Measurements from ENCODE around the gene CPHXL2. TPM values are rescaled to one million over a fixed set of nuclear protein-coding genes. Genes with fewer than 3 reads are reported as not detected.

CPHXL2 gene
- polyA plus RNA-seq, result 0.06 TPM
- long read RNA-seq, donor 1, result 0 reads
- long read RNA-seq, donor 2, result 0 reads
- long read RNA-seq, donor 3, result 0 reads
- long read RNA-seq, donor 4, result 0 reads
- long read RNA-seq, donor 5, result 0 reads
- long read RNA-seq, donor 6, result 0 reads
- long read RNA-seq, donor 7, result 0 reads
- long read RNA-seq, donor 8, result 0 reads
- long read RNA-seq, donor 9, result 0 reads
- long read RNA-seq, donor 10, result 0 reads
- long read RNA-seq, donor 11, result 0 reads

- H3K36me3 ChIP-seq (ENCODE audit: control insufficient read depth, insufficient read depth, low read length), result no peaks in the 10 kb centered on the region
- DNase-seq, result no peak
- H3K27ac ChIP-seq (ENCODE audit: low read length), result no peak within 1 kb of the TSS
- no peaks in the 10 kb centered on the region for H3K9me3 ChIP-seq (ENCODE audit: control insufficient read depth, low read depth, low read length)
- H3K4me1 ChIP-seq (ENCODE audit: control insufficient read depth, insufficient read depth, low read length), result no peaks in the 10 kb centered on the region
- no peaks in the 10 kb centered on the region for H3K27me3 ChIP-seq (ENCODE audit: control insufficient read depth, insufficient read depth, low read length)
- WGBS (ENCODE audit: insufficient coverage, low lambda C conversion rate), result 95% methylated on average over 4 of the region's 4 CpGs
- H3K4me3 ChIP-seq (ENCODE audit: low read length), result no peak within 1 kb of the TSS
These were observed at the start of gene CPHXL2 for GRCh38 chr16:75676909-75677308. TSS of gene CPHXL2 (minus strand) at chr16:75677009. CDS start at chr16:75676999, 10 bp downstream.

- 89% methylated on average over 2 of the region's 5 CpGs for WGBS (ENCODE audit: insufficient coverage, low lambda C conversion rate)
- no peak for DNase-seq
- Histone ChIP-seq H3K4me1 (ENCODE audit: control insufficient read depth, insufficient read depth, low read length) (peaks cover 7% of the 10 kb centered on the region), H3K9me3 (ENCODE audit: control insufficient read depth, low read depth, low read length) (no peaks in the 10 kb centered on the region), H3K27me3 (ENCODE audit: control insufficient read depth, insufficient read depth, low read length) (no peaks in the 10 kb centered on the region), H3K4me3 (ENCODE audit: low read length) (no peak within 1 kb of the TSS), H3K36me3 (ENCODE audit: control insufficient read depth, insufficient read depth, low read length) (no peaks in the 10 kb centered on the region), H3K27ac (ENCODE audit: low read length) (no peak within 1 kb of the TSS)
These were observed 49.6 kb upstream of the CPHXL2 start, which contains the start of gene CPHXL for GRCh38 chr16:75726390-75726789. TSS of gene CPHXL (minus strand) at chr16:75726490. CDS start at chr16:75726442, 48 bp downstream.

- DNase-seq, result no peak
- Histone ChIP-seq H3K36me3 (ENCODE audit: control insufficient read depth, insufficient read depth, low read length) (no peaks in the 10 kb centered on the region), H3K4me3 (ENCODE audit: low read length) (no peak overlapping the region), H3K27me3 (ENCODE audit: control insufficient read depth, insufficient read depth, low read length) (no peaks in the 10 kb centered on the region), H3K27ac (ENCODE audit: low read length) (no peak overlapping the region), H3K4me1 (ENCODE audit: control insufficient read depth, insufficient read depth, low read length) (no peaks in the 10 kb centered on the region), H3K9me3 (ENCODE audit: control insufficient read depth, low read depth, low read length) (no peaks in the 10 kb centered on the region)
- WGBS (ENCODE audit: insufficient coverage, low lambda C conversion rate), result no CpG with 5 or more reads among the region's 4 CpGs
These were observed 41.6 kb upstream of the CPHXL2 start for GRCh38 chr16:75718452-75718851.

DNA sequence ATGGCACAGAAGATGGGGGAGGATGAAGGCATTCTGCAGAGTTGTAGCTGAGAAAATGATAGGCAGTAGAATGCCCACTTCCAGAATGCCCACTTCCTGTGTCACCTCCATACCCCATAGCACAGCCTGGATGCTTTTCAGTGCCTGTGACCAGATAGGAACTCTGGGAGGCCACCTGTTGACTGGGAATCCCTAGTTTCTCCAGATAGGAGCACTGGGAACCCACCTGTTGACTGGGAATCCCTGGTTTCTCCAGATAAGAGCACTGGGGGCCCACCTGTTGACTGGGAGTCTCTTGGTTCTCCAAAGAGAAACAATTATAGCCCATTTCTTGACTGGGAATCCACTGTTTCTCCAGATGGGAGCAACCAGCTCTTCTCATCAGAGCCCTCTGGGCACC, 37.9 kb upstream of the CPHXL2 start:
- no peak for DNase-seq
- H3K4me3 ChIP-seq (ENCODE audit: low read length), result no peak overlapping the region
- H3K36me3 ChIP-seq (ENCODE audit: control insufficient read depth, insufficient read depth, low read length), result no peaks in the 10 kb centered on the region
- no peaks in the 10 kb centered on the region for H3K4me1 ChIP-seq (ENCODE audit: control insufficient read depth, insufficient read depth, low read length)
- no peak overlapping the region for H3K27ac ChIP-seq (ENCODE audit: low read length)
- no peaks in the 10 kb centered on the region for H3K27me3 ChIP-seq (ENCODE audit: control insufficient read depth, insufficient read depth, low read length)
- H3K9me3 ChIP-seq (ENCODE audit: control insufficient read depth, low read depth, low read length), result no peaks in the 10 kb centered on the region

DNA sequence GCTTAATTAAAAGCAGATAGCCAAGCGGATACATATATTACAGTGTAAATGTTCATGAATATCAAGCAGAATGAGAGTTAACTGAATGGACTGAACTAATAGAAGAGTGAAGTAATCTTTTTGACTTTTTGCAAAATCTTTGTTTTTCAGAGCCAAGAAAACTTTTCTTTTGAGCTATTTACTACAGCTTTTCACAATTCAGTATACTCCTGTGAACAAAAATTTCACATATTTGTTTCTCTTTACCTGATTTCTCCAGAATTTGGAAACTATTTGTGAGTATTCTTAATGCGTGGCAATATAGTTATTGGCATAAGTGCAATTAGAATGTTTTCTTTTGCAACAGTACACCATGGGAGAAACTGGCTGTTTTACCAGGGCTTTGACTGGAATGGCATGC, 33.5 kb upstream of the CPHXL2 start:
- H3K27me3 ChIP-seq (ENCODE audit: control insufficient read depth, insufficient read depth, low read length), result no peaks in the 10 kb centered on the region
- WGBS (ENCODE audit: insufficient coverage, low lambda C conversion rate), result 91% methylated on average over 1 of the region's 2 CpGs

DNA sequence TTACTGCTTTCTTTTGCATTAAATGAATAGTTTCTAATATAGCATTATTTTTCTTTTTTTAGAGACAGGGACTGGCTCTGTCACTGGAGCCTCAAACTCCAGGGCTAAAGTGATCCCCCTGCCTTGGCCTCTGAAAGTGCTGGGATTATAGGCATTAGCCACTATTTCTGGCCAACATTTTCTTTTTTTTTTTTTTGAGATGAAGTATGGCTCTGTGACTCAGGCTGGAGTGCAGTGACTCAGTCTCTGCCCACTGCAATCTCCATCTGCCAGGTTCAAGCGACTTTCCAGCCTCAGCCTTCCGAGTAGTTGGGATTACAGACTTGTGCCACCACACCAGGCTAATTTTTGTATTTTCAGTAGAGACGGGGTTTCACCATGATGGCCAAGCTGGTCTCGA, 26.5 kb upstream of the CPHXL2 start:
- Histone ChIP-seq H3K4me3 (ENCODE audit: low read length) (no peak overlapping the region), H3K36me3 (ENCODE audit: control insufficient read depth, insufficient read depth, low read length) (no peaks in the 10 kb centered on the region), H3K27ac (ENCODE audit: low read length) (no peak overlapping the region), H3K4me1 (ENCODE audit: control insufficient read depth, insufficient read depth, low read length) (no peaks in the 10 kb centered on the region), H3K9me3 (ENCODE audit: control insufficient read depth, low read depth, low read length) (no peaks in the 10 kb centered on the region), H3K27me3 (ENCODE audit: control insufficient read depth, insufficient read depth, low read length) (no peaks in the 10 kb centered on the region)
- no peak for DNase-seq
- WGBS (ENCODE audit: insufficient coverage, low lambda C conversion rate), result no CpG with 5 or more reads among the region's 4 CpGs

More for the DNA sequence above, 33.5 kb upstream of the CPHXL2 start:
- H3K4me3 ChIP-seq (ENCODE audit: low read length), result no peak overlapping the region
- no peak overlapping the region for H3K27ac ChIP-seq (ENCODE audit: low read length)
- no peaks in the 10 kb centered on the region for H3K36me3 ChIP-seq (ENCODE audit: control insufficient read depth, insufficient read depth, low read length)
- DNase-seq, result no peak
- no peaks in the 10 kb centered on the region for H3K9me3 ChIP-seq (ENCODE audit: control insufficient read depth, low read depth, low read length)
- H3K4me1 ChIP-seq (ENCODE audit: control insufficient read depth, insufficient read depth, low read length), result no peaks in the 10 kb centered on the region

DNA sequence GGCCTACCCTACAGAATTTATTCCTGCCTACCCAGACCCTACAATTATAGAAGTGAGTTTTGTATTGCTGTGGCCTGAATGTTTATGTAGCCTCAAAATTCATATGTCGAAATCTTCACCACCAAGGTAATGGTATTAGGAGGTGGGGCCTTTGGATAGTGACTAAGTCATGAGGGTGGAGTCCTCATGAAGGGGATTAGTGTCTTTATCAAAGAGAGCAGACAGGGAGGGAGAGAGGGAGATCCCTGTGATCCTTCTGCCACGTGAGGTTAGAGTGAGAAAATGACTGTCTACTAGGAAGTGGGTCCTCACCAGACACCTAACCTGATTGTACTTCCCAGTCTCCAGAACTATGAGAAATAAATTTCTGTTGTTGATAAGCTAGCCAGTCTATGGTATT, 25.4 kb upstream of the CPHXL2 start:
- WGBS (ENCODE audit: insufficient coverage, low lambda C conversion rate), result no CpG with 5 or more reads among the region's 2 CpGs
- DNase-seq, result no peak
- Histone ChIP-seq H3K36me3 (ENCODE audit: control insufficient read depth, insufficient read depth, low read length) (no peaks in the 10 kb centered on the region), H3K27ac (ENCODE audit: low read length) (no peak overlapping the region), H3K9me3 (ENCODE audit: control insufficient read depth, low read depth, low read length) (no peaks in the 10 kb centered on the region), H3K4me1 (ENCODE audit: control insufficient read depth, insufficient read depth, low read length) (no peaks in the 10 kb centered on the region), H3K27me3 (ENCODE audit: control insufficient read depth, insufficient read depth, low read length) (no peaks in the 10 kb centered on the region), H3K4me3 (ENCODE audit: low read length) (no peak overlapping the region)

- Histone ChIP-seq H3K4me1 (ENCODE audit: control insufficient read depth, insufficient read depth, low read length) (no peaks in the 10 kb centered on the region), H3K4me3 (ENCODE audit: low read length) (no peak within 1 kb of the TSS), H3K9me3 (ENCODE audit: control insufficient read depth, low read depth, low read length) (no peaks in the 10 kb centered on the region), H3K27ac (ENCODE audit: low read length) (no peak within 1 kb of the TSS), H3K27me3 (ENCODE audit: control insufficient read depth, insufficient read depth, low read length) (no peaks in the 10 kb centered on the region), H3K36me3 (ENCODE audit: control insufficient read depth, insufficient read depth, low read length) (no peaks in the 10 kb centered on the region)
- WGBS (ENCODE audit: insufficient coverage, low lambda C conversion rate), result 88% methylated on average over 2 of the region's 5 CpGs
- no peak for DNase-seq
These were observed 24.6 kb upstream of the CPHXL2 start, which contains the start of gene DUXB for GRCh38 chr16:75701361-75701760. TSS of gene DUXB (minus strand) at chr16:75701461. CDS start at chr16:75701418, 43 bp downstream.

DNA sequence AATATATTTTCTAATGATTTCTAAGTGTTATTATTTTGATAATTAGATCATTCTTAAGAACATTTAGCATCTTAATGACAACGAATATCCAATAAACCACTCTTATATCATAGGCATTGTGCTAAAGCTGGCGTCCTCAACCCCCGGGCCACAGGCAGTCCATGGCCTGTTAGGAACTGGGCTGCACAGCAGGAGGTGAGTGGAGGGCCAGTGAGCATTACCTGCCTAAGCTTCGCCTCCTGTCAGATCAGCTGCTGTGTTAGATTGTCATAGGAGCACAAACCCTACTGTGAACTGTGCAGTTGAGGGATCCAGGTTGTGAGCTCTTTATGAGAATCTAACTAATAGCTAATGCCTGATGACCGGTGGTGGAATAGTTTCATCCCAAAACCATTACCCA, 20.8 kb upstream of the CPHXL2 start:
- no peaks in the 10 kb centered on the region for H3K9me3 ChIP-seq (ENCODE audit: control insufficient read depth, low read depth, low read length)
- H3K4me1 ChIP-seq (ENCODE audit: control insufficient read depth, insufficient read depth, low read length), result no peaks in the 10 kb centered on the region
- H3K27ac ChIP-seq (ENCODE audit: low read length), result no peak overlapping the region
- DNase-seq, result no peak
- no peaks in the 10 kb centered on the region for H3K27me3 ChIP-seq (ENCODE audit: control insufficient read depth, insufficient read depth, low read length)
- H3K36me3 ChIP-seq (ENCODE audit: control insufficient read depth, insufficient read depth, low read length), result no peaks in the 10 kb centered on the region
- no peak overlapping the region for H3K4me3 ChIP-seq (ENCODE audit: low read length)
- whole genome bisulfite sequencing (ENCODE audit: insufficient coverage, low lambda C conversion rate), result 100% methylated on average over 1 of the region's 5 CpGs

DNA sequence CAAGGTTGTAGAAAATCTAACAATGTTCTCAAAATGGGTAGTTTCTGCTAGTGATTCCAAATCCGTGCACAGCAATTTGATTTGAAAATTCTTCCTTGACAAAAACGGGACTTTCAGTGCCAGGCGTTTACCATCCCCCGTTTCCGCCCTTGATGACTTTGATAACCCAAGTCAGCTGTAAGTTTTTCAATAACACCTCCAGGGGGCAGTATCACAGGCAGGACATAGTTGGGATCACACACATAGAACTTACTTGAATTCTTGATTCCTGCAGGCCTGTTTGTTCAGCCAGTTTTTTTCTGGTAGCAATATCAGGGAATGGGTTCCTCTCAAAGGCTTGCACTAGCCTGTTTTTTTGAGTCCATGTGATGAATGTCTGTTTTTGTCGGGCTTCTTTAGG, 18.9 kb upstream of the CPHXL2 start:
- 57% methylated on average over 1 of the region's 6 CpGs for WGBS (ENCODE audit: insufficient coverage, low lambda C conversion rate)
- H3K4me3 ChIP-seq (ENCODE audit: low read length), result no peak overlapping the region
- H3K36me3 ChIP-seq (ENCODE audit: control insufficient read depth, insufficient read depth, low read length), result no peaks in the 10 kb centered on the region
- no peaks in the 10 kb centered on the region for H3K27me3 ChIP-seq (ENCODE audit: control insufficient read depth, insufficient read depth, low read length)
- H3K4me1 ChIP-seq (ENCODE audit: control insufficient read depth, insufficient read depth, low read length), result no peaks in the 10 kb centered on the region
- H3K27ac ChIP-seq (ENCODE audit: low read length), result no peak overlapping the region
- no peaks in the 10 kb centered on the region for H3K9me3 ChIP-seq (ENCODE audit: control insufficient read depth, low read depth, low read length)
- no peak for DNase-seq

- no peak overlapping the region for H3K27ac ChIP-seq (ENCODE audit: low read length)
- H3K9me3 ChIP-seq (ENCODE audit: control insufficient read depth, low read depth, low read length), result no peaks in the 10 kb centered on the region
- no peaks in the 10 kb centered on the region for H3K4me1 ChIP-seq (ENCODE audit: control insufficient read depth, insufficient read depth, low read length)
- H3K4me3 ChIP-seq (ENCODE audit: low read length), result no peak overlapping the region
- H3K36me3 ChIP-seq (ENCODE audit: control insufficient read depth, insufficient read depth, low read length), result no peaks in the 10 kb centered on the region
- no peak for DNase-seq
- H3K27me3 ChIP-seq (ENCODE audit: control insufficient read depth, insufficient read depth, low read length), result no peaks in the 10 kb centered on the region
These were observed 10.6 kb upstream of the CPHXL2 start for GRCh38 chr16:75687361-75687760.
